Heart left ventricle (tissue), 16 donors: ENCODE measurements around the gene ITIH5. TPM values are rescaled to one million over a fixed set of nuclear protein-coding genes. Genes with fewer than 3 reads are reported as not detected.
A peak's percentile ranks its signal among the peaks of the same experiment; 100 is the strongest.

ENCODE experiments used
- ATAC-seq, 4 donors: fragments of 200-7000 bp; cut with Tn5 transposase; one replicate each; pipeline ENCODE4 v1.9.1; 2020 to 2022; ENCODE audit warnings: moderate library complexity in 4 of 4, mild to moderate bottlenecking in 3 of 4, moderate number of reproducible peaks in 1 of 4
- DNase-seq, 5 donors: peaks; one replicate each; pipeline ENCODE4 v3.0.0-alpha.2; 2020
- H3K27ac ChIP-seq, 12 donors: fragments of 200-600 bp; sonication (generic) in 4 of 12; one replicate each; pipeline versions ENCODE4 v1.5.0 to v1.8.0; 2016 to 2022; ENCODE audit warnings: mild to moderate bottlenecking in 2 of 12
- H3K27me3 ChIP-seq, 9 donors: fragments of 200-600 bp; sonication (generic) in 2 of 9; one replicate each; pipeline versions ENCODE4 v1.5.1 to v1.8.0; 2016 to 2022; ENCODE audit warnings: mild to moderate bottlenecking in 3 of 9
- H3K36me3 ChIP-seq, 9 donors: fragments of 200-600 bp; sonication (generic) in 2 of 9; one replicate each; pipeline versions ENCODE4 v1.5.0 to v1.8.0; 2018 to 2022; ENCODE audit warnings: mild to moderate bottlenecking in 2 of 9
- H3K4me1 ChIP-seq, 12 donors: fragments of 200-600 bp; sonication (generic) in 4 of 12; one replicate each; pipeline versions ENCODE4 v1.5.0 to v1.8.0; 2016 to 2022; ENCODE audit warnings: mild to moderate bottlenecking in 3 of 12
- H3K4me3 ChIP-seq, 12 donors: fragments of 200-600 bp; sonication (generic) in 4 of 12; one replicate each; pipeline versions ENCODE4 v1.5.0 to v1.8.0; 2017 to 2022; ENCODE audit warnings: mild to moderate bottlenecking in 9 of 12, moderate library complexity in 4 of 12
- H3K9me3 ChIP-seq, 12 donors: fragments of 200-600 bp; sonication (generic) in 4 of 12; one replicate each; pipeline versions ENCODE4 v1.5.0 to v1.8.0; 2016 to 2022; ENCODE audit warnings: mild to moderate bottlenecking in 1 of 12
- CTCF ChIP-seq, 12 donors: fragments of 200-600 bp; sonication (generic) in 4 of 12; IDR thresholded peaks; one replicate each; pipeline versions ENCODE4 v1.5.0 to v1.8.0; 2018 to 2022; ENCODE audit warnings: antibody characterized with exemption in 12 of 12, mild to moderate bottlenecking in 5 of 12
- POLR2A ChIP-seq, 2 donors: fragments of 450-650 bp; IDR thresholded peaks; one replicate each; pipeline ENCODE4 v1.6.1; 2017; ENCODE audit warnings: antibody characterized with exemption in 2 of 2, mild to moderate bottlenecking in 2 of 2, moderate library complexity in 2 of 2
- WGBS, 4 donors: extraction: QIAGEN DNeasy Blood & Tissue Kit in 2 of 4; methylation state at CpG; one replicate each; pipeline versions ENCODE4 v1.1.5 to v1.1.7; 2013 to 2018; 5-methylcytosine and 5-hydroxymethylcytosine counted together
- intact Hi-C, 10 donors: fragments of 100-400 bp; cut with DNase I; formaldehyde crosslinking; loops; one replicate each; pipeline versions ENCODE4 v1.11.1 to v1.14.2; 2022
- polyA plus RNA-seq, 2 donors: library from polyadenylated mRNA; stranded (reverse); fragments of 200-250 nt; gene quantifications; one replicate each; pipeline ENCODE4 v1.2.3, GENCODE V29; 2013
- total RNA-seq, 9 donors: library from RNA; depleted of rRNA in 2 of 9; stranded (reverse); fragments of >200 nt in 2 of 9; fragmentation: NEBNext Ultra II Directional in 3 of 9; extraction: Animal tissue kit (Norgen Biotek cat#: 25700) in 3 of 9; gene quantifications; one replicate each; pipeline versions ENCODE4 v1.1.0 to v1.2.4, GENCODE V29; 2016 to 2023
- donor health status: ischemic (EF 13 %, LVEDD 7.1; RV severe dilation, severe dysfunction).
- donor health status: healthy with polysubstance abuse.
- donor health status: DM: no; HTN: yes; CAD: no.
- donor health status: DM: no; HTN: no; CAD: no.
- donor health status: ischemic (EF 25% LVEDD 6.9; RV normal size, moderate dysfunction).
- donor health status: ischemic (EF 25% LVEDD 5.7; RV mildly dilated, moderate dysfunction).
- donor health status: healthy.
- donor health status: DM: yes; HTN: yes; CAD: no.
- donor health status: ischemic (EF 35%, LVEDD 5.7; RV mildly dilated, moderate dysfunction).
- donor health status: nonischemic (EF 11% LVEDD 7.7; RV severe dilation, severe dysfunction).
- donor health status: DM: yes; HTN: yes; CAD: no.
- donor health status: PGD.
- donor health status: ischemic (EF 29% LVEDD 5.4; RV normal size, mild dysfunction).
- donor health status: nonischemic (EF 23%, LVEDD 6.1; RV moderate dilation, normal function).

The ITIH5 gene
- total and polyA plus RNA-seq, 11 donors = 2.7 to 20.4 (median 7.1) TPM

DNA sequence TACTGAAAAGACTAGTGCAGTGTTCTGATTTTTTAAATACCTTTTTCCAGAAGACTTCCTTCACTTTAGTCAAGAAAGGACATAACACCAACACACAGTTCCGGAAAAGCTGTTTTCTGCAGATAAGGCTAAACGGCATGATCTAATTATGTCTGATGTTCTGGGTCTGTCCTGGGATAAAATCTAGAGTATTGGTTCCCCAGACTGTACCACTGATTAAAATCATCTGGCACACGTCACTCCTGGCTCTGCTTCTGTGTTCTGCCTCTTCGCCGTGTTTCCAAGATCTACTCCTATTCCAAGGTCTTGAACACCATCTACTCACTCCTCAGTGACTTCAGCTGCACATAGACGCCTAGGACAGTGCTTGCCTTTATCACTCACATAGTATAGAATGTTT, 155.2 kb downstream of the ITIH5 start:
- H3K27me3 ChIP-seq = peaks cover 0 to 3% (median 0%) of the 10 kb centered on the region in 9 donors
- H3K4me1 ChIP-seq = peaks cover 0 to 10% (median 0%) of the 10 kb centered on the region in 12 donors
- DNase-seq (no peak), ATAC-seq (peak in 2 of 4 donors; percentile 41 to 59)
- peaks cover 0 to 14% (median 3%) of the 10 kb centered on the region in 12 donors for H3K9me3 ChIP-seq
- H3K36me3 ChIP-seq = no peaks in the 10 kb centered on the region
- TF ChIP-seq CTCF (IDR thresholded peaks at IDR 0.05) = no peak
- TF ChIP-seq POLR2A (IDR thresholded peaks at IDR 0.05) = no peak
- WGBS, 4 donors = 46 to 63% (median 53%) methylated on average over 6 of the region's 6 CpGs
- no peak overlapping the region for H3K27ac ChIP-seq
- intact Hi-C loops = no loop called here
- no peak overlapping the region for H3K4me3 ChIP-seq

Other genes starting within 250 kb of the ITIH5 start
- not detected for gene ITIH2, start 36.4 kb upstream of the ITIH5 start, total RNA-seq
- gene ITIH2, start 36.4 kb upstream of the ITIH5 start, polyA plus RNA-seq = not detected
- gene KIN, start 121.0 kb upstream of the ITIH5 start, total RNA-seq = 10 to 100 TPM in 1 of 9 donors, 1 to 10 TPM in 8; 2.5 to 10.7 (median 5.7) TPM
- gene KIN, start 121.0 kb upstream of the ITIH5 start, polyA plus RNA-seq = 1 to 10 TPM; 5.5 to 8.1 TPM
- gene ATP5F1C, start 121.2 kb upstream of the ITIH5 start, total RNA-seq = 1,000 to 10,000 TPM in 1 of 9 donors, 100 to 1,000 TPM in 8; 492 to 1,259 (median 784) TPM
- gene ATP5F1C, start 121.2 kb upstream of the ITIH5 start, polyA plus RNA-seq = 1,000 to 10,000 TPM in 1 of 2 donors, 100 to 1,000 TPM in 1; 963 to 1,062 TPM
- gene TAF3, start 151.5 kb upstream of the ITIH5 start, total RNA-seq = 10 to 100 TPM in 6 of 9 donors, 1 to 10 TPM in 3; 5.9 to 14.0 (median 12.4) TPM
- gene TAF3, start 151.5 kb upstream of the ITIH5 start, polyA plus RNA-seq = 1 to 10 TPM; 5.7 to 6.8 TPM